ENCODE results near the gene MAGI2. TPM values are rescaled to one million over a fixed set of nuclear protein-coding genes. Genes with fewer than 3 reads are reported as not detected.

MAGI2 gene
- total RNA-seq, 1 donor from 2014 or later = 0.10 TPM

- intact Hi-C loops (cut with micrococcal nuclease) = no loop called here
- H3K27me3 Mint-ChIP-seq (ENCODE audit: insufficient read depth) = peaks cover 7% of the 10 kb centered on the region
- no peaks in the 10 kb centered on the region for H3K36me3 Mint-ChIP-seq (ENCODE audit: low read depth)
- no peak overlapping the region for H3K27ac Mint-ChIP-seq
- DNase-seq (ENCODE audit: low spot score) = no peak
- H3K9me3 Mint-ChIP-seq = no peaks in the 10 kb centered on the region
- H3K4me3 Mint-ChIP-seq = no peak overlapping the region
- no peaks in the 10 kb centered on the region for H3K4me1 Mint-ChIP-seq (ENCODE audit: low read depth)
These were observed 1397.9 kb downstream of the MAGI2 start for GRCh38 chr7:78055599-78055998.

- H3K36me3 Mint-ChIP-seq (ENCODE audit: low read depth) = no peaks in the 10 kb centered on the region
- intact Hi-C loops (cut with micrococcal nuclease) = no loop called here
- no peak overlapping the region for H3K27ac Mint-ChIP-seq
- H3K27me3 Mint-ChIP-seq (ENCODE audit: insufficient read depth) = peaks cover 7% of the 10 kb centered on the region
- H3K9me3 Mint-ChIP-seq = no peaks in the 10 kb centered on the region
- H3K4me3 Mint-ChIP-seq = no peak overlapping the region
- H3K4me1 Mint-ChIP-seq (ENCODE audit: low read depth) = no peaks in the 10 kb centered on the region
- no peak for DNase-seq (ENCODE audit: low spot score)
These were observed 1398.4 kb downstream of the MAGI2 start for GRCh38 chr7:78055001-78055573.

- H3K9me3 Mint-ChIP-seq = no peaks in the 10 kb centered on the region
- intact Hi-C loops (cut with micrococcal nuclease) = no loop called here
- H3K4me1 Mint-ChIP-seq (ENCODE audit: low read depth) = no peaks in the 10 kb centered on the region
- no peaks in the 10 kb centered on the region for H3K36me3 Mint-ChIP-seq (ENCODE audit: low read depth)
- H3K27me3 Mint-ChIP-seq (ENCODE audit: insufficient read depth) = peaks cover 2% of the 10 kb centered on the region
- no peak for DNase-seq (ENCODE audit: low spot score)
- no peak overlapping the region for H3K4me3 Mint-ChIP-seq
- no peak overlapping the region for H3K27ac Mint-ChIP-seq
These were observed 1401.4 kb downstream of the MAGI2 start for GRCh38 chr7:78052112-78052511.

GRCh38 chr7:78047800-78048199 is 1405.7 kb downstream of the MAGI2 start:
- Mint-ChIP-seq H3K27me3 (ENCODE audit: insufficient read depth) (peaks cover 2% of the 10 kb centered on the region), H3K9me3 (no peaks in the 10 kb centered on the region), H3K36me3 (ENCODE audit: low read depth) (no peaks in the 10 kb centered on the region), H3K4me3 (no peak overlapping the region), H3K4me1 (ENCODE audit: low read depth) (no peaks in the 10 kb centered on the region), H3K27ac (no peak overlapping the region)
- intact Hi-C loops (cut with micrococcal nuclease) = no loop called here
- no peak for DNase-seq (ENCODE audit: low spot score)

- no peaks in the 10 kb centered on the region for H3K4me1 Mint-ChIP-seq (ENCODE audit: low read depth)
- no peak for DNase-seq (ENCODE audit: low spot score)
- H3K27ac Mint-ChIP-seq = no peak overlapping the region
- peaks cover 5% of the 10 kb centered on the region for H3K27me3 Mint-ChIP-seq (ENCODE audit: insufficient read depth)
- H3K36me3 Mint-ChIP-seq (ENCODE audit: low read depth) = no peaks in the 10 kb centered on the region
- no peaks in the 10 kb centered on the region for H3K9me3 Mint-ChIP-seq
- intact Hi-C loops (cut with micrococcal nuclease) = loop anchor here (5.0 kb wide), 1 partner anchor 386 kb away; no protein-coding TSS in a partner anchor
- H3K4me3 Mint-ChIP-seq = no peak overlapping the region
These were observed 1410.3 kb downstream of the MAGI2 start for GRCh38 chr7:78043159-78043558.

- Mint-ChIP-seq H3K9me3 (no peaks in the 10 kb centered on the region), H3K4me3 (no peak overlapping the region), H3K27ac (no peak overlapping the region), H3K27me3 (ENCODE audit: insufficient read depth) (peaks cover 6% of the 10 kb centered on the region), H3K4me1 (ENCODE audit: low read depth) (no peaks in the 10 kb centered on the region), H3K36me3 (ENCODE audit: low read depth) (no peaks in the 10 kb centered on the region)
- intact Hi-C loops (cut with micrococcal nuclease) = loop anchor here (5.0 kb wide), 1 partner anchor 384 kb away; no protein-coding TSS in a partner anchor
- DNase-seq (ENCODE audit: low spot score) = no peak
These were observed 1412.0 kb downstream of the MAGI2 start for GRCh38 chr7:78041423-78041822.

GRCh38 chr7:78039790-78040776 is 1413.4 kb downstream of the MAGI2 start:
- Mint-ChIP-seq H3K4me1 (ENCODE audit: low read depth) (no peaks in the 10 kb centered on the region), H3K4me3 (no peak overlapping the region), H3K9me3 (no peaks in the 10 kb centered on the region), H3K27ac (no peak overlapping the region), H3K36me3 (ENCODE audit: low read depth) (no peaks in the 10 kb centered on the region), H3K27me3 (ENCODE audit: insufficient read depth) (peaks cover 12% of the 10 kb centered on the region)
- no peak for DNase-seq (ENCODE audit: low spot score)
- intact Hi-C loops (cut with micrococcal nuclease) = loop anchor here (1.0 to 5.0 kb wide), 2 partner anchors 20 to 383 kb away; no protein-coding TSS in a partner anchor

GRCh38 chr7:78038465-78039080 is 1414.9 kb downstream of the MAGI2 start:
- H3K9me3 Mint-ChIP-seq = no peaks in the 10 kb centered on the region

GRCh38 chr7:78037603-78038002 is 1415.9 kb downstream of the MAGI2 start:
- Mint-ChIP-seq H3K4me1 (ENCODE audit: low read depth) (no peaks in the 10 kb centered on the region), H3K27ac (no peak overlapping the region), H3K9me3 (no peaks in the 10 kb centered on the region), H3K36me3 (ENCODE audit: low read depth) (no peaks in the 10 kb centered on the region), H3K4me3 (no peak overlapping the region), H3K27me3 (ENCODE audit: insufficient read depth) (peaks cover 14% of the 10 kb centered on the region)
- no peak for DNase-seq (ENCODE audit: low spot score)
- intact Hi-C loops (cut with micrococcal nuclease) = no loop called here

More at GRCh38 chr7:78038465-78039080, 1414.9 kb downstream of the MAGI2 start:
- DNase-seq (ENCODE audit: low spot score) = no peak
- intact Hi-C loops (cut with micrococcal nuclease) = no loop called here
- no peak overlapping the region for H3K4me3 Mint-ChIP-seq
- H3K27me3 Mint-ChIP-seq (ENCODE audit: insufficient read depth) = peaks cover 14% of the 10 kb centered on the region
- no peaks in the 10 kb centered on the region for H3K36me3 Mint-ChIP-seq (ENCODE audit: low read depth)
- no peaks in the 10 kb centered on the region for H3K4me1 Mint-ChIP-seq (ENCODE audit: low read depth)
- no peak overlapping the region for H3K27ac Mint-ChIP-seq

- no peak for DNase-seq (ENCODE audit: low spot score)
- Mint-ChIP-seq H3K27me3 (ENCODE audit: insufficient read depth) (peaks cover 15% of the 10 kb centered on the region), H3K36me3 (ENCODE audit: low read depth) (no peaks in the 10 kb centered on the region), H3K4me1 (ENCODE audit: low read depth) (no peaks in the 10 kb centered on the region), H3K27ac (no peak overlapping the region), H3K4me3 (no peak overlapping the region), H3K9me3 (no peaks in the 10 kb centered on the region)
- intact Hi-C loops (cut with micrococcal nuclease) = no loop called here
These were observed 1420.1 kb downstream of the MAGI2 start for GRCh38 chr7:78033410-78033809.

- Mint-ChIP-seq H3K36me3 (ENCODE audit: low read depth) (no peaks in the 10 kb centered on the region), H3K27me3 (ENCODE audit: insufficient read depth) (peaks cover 5% of the 10 kb centered on the region), H3K4me1 (ENCODE audit: low read depth) (no peaks in the 10 kb centered on the region), H3K27ac (no peak overlapping the region), H3K9me3 (no peaks in the 10 kb centered on the region), H3K4me3 (no peak overlapping the region)
- no peak for DNase-seq (ENCODE audit: low spot score)
- intact Hi-C loops (cut with micrococcal nuclease) = loop anchor here (10.0 kb wide), 1 partner anchor 82 kb away; no protein-coding TSS in a partner anchor
These were observed 1427.0 kb downstream of the MAGI2 start for GRCh38 chr7:78026492-78026891.

- no peak overlapping the region for H3K27ac Mint-ChIP-seq
- intact Hi-C loops (cut with micrococcal nuclease) = loop anchor here (5.0 to 10.0 kb wide), 2 partner anchors 80 to 1153 kb away; no protein-coding TSS in a partner anchor
- peaks cover 10% of the 10 kb centered on the region for H3K27me3 Mint-ChIP-seq (ENCODE audit: insufficient read depth)
- no peaks in the 10 kb centered on the region for H3K36me3 Mint-ChIP-seq (ENCODE audit: low read depth)
- H3K4me1 Mint-ChIP-seq (ENCODE audit: low read depth) = peaks cover 7% of the 10 kb centered on the region
- no peaks in the 10 kb centered on the region for H3K9me3 Mint-ChIP-seq
- no peak for DNase-seq (ENCODE audit: low spot score)
- H3K4me3 Mint-ChIP-seq = no peak overlapping the region
These were observed 1428.9 kb downstream of the MAGI2 start for GRCh38 chr7:78024591-78024990.

All from activated T-helper 1 cell treated with anti-CD3 and anti-CD28 coated beads, Interleukin-12 subunit alpha, Interleukin-12 subunit beta, Interleukin-2, Interleukin-4 antibody, amounts not matched to agents 30 ng/mL and 10 ng/mL and 1 ng/mL, durations not matched to agents 14 hours and 24 hours and 36 hours (primary cell).